Choroid plexus epithelial cell (primary cell): ENCODE data around the gene SOCS4.
A peak's percentile ranks its signal among the peaks of the same experiment; 100 is the strongest.
"Not testable (repeated sequence)": the region's sequence is repeated elsewhere in the genome, so short reads cannot be mapped to it uniquely, and the experiment has no call there.

Source experiments
- DNase-seq: peaks from one replicate; pipeline ENCODE4 v3.0.0-alpha.2; 2010; ENCODE audit warnings: low read depth
- H3K4me3 ChIP-seq: 2 replicates; pipeline ENCODE4 v1.5.1; 2011; ENCODE audit warnings: low read depth, mild to moderate bottlenecking, control low read depth, low read length, moderate library complexity
- TF ChIP-seq, protein P1 (sequence below): conservative IDR thresholded peaks from 2 replicates; pipeline ENCODE4 v1.5.1; 2011; ENCODE audit warnings: low read depth, mild to moderate bottlenecking, control low read depth, inconsistent platforms, low read length, moderate library complexity

SOCS4 gene

DNA sequence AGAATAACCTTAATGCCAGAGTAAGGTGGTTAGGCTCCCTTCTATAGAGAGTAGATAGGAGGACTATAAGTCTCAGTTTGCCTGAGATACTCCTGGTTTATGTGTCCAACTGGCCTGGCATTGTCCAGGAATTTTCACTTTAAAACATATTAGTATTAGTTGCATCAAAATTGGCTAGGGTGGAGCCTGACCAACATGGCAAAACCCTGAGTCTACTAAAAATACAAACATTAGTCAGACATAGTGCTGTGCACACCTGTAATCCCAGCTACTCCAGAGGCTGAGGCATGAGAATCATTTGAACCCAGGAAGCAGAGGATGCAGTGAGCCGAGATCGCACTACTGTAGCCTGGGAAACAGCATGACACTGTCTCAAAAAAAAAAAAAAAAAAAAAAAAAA, 12.0 kb upstream of the SOCS4 start:
- no peak overlapping the region for H3K4me3 ChIP-seq
- DNase-seq, result no peak
- TF ChIP-seq, protein P1, sequence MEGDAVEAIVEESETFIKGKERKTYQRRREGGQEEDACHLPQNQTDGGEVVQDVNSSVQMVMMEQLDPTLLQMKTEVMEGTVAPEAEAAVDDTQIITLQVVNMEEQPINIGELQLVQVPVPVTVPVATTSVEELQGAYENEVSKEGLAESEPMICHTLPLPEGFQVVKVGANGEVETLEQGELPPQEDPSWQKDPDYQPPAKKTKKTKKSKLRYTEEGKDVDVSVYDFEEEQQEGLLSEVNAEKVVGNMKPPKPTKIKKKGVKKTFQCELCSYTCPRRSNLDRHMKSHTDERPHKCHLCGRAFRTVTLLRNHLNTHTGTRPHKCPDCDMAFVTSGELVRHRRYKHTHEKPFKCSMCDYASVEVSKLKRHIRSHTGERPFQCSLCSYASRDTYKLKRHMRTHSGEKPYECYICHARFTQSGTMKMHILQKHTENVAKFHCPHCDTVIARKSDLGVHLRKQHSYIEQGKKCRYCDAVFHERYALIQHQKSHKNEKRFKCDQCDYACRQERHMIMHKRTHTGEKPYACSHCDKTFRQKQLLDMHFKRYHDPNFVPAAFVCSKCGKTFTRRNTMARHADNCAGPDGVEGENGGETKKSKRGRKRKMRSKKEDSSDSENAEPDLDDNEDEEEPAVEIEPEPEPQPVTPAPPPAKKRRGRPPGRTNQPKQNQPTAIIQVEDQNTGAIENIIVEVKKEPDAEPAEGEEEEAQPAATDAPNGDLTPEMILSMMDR, result no peak

DNA sequence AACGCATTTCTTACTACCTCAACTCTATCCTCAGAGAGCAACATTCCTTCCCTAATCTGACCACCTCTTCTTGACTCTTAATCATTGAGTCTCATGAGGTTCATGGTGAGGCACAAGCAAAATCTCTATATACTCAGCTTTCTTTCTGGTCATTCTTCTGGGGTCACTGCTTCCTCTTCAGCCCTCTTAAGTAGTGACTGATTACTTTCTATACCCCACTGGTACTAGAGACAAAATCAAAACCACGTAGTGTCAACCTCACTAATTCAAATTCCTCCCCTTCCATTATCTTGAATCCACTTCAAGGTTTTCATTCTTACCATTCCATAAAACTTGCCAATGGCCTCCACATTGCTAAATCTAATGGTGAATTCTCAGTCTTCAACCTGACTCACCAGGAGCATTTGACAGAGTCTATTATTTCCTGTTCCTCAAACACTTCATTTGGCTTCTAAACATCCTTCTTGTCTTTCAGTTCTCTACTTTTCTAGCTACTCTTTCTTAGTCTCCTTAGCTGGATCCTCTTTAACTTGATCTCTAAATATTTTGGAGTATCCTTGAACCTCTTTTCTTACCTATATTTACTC, 7.0 kb upstream of the SOCS4 start:
- peak; percentile 28 for DNase-seq
- TF ChIP-seq, protein P1, result no peak

DNA sequence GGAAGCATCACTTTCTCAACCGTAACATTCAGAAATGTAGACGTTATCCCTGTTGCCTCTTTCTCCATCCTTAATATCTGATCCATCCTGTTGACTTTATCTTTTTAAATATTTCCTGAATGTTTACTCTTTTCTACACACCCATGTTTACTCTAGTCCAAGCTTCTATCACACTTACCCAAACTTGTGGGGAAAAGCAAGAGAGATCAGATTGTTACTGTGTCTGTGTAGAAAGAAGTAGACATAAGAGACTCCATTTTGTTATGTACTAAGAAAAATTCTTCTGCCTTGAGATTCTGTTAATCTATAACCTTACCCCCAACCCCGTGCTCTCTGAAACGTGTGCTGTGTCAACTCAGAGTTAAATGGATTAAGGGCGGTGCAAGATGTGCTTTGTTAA, 2.7 kb upstream of the SOCS4 start:
- DNase-seq, H3K4me3 ChIP-seq: not testable (repeated sequence)

More for the DNA sequence above, 7.0 kb upstream of the SOCS4 start:
- no peak overlapping the region for H3K4me3 ChIP-seq

DNA sequence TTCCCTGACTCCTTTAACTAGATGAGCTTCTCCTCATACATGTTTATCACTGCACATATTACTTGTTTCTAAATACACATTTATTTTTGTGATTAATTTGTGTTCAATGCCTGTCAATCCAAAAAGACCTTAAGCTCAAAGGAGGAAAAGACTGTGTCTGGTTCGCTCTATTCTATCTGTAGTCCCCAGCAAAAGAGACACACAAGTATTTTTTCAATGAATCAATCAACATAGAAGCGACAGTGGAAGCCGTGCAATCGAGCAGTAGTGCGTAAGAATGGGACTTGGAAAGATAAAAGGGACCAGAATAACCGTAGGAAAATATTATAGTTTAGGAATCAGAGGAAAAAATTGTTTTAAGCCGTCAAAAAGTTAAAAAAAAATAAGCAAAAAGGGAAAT, 1.1 kb upstream of the SOCS4 start:
- peak overlapping the region; percentile 86 for H3K4me3 ChIP-seq
- DNase-seq, result no peak

GRCh38 chr14:55026441-55026792, 619 bp upstream of the SOCS4 start:
- peak overlapping the region; percentile 86 for H3K4me3 ChIP-seq
- TF ChIP-seq, protein P1, result no peak
- no peak for DNase-seq

More for the DNA sequence above, 1.1 kb upstream of the SOCS4 start:
- TF ChIP-seq, protein P1, result no peak

GRCh38 chr14:55028066-55028465, 1.0 kb downstream of the SOCS4 start:
- H3K4me3 ChIP-seq, result peak overlapping the region; percentile 86
- no peak for DNase-seq
- TF ChIP-seq, protein P1, result no peak

GRCh38 chr14:55028476-55028875, 1.4 kb downstream of the SOCS4 start:
- TF ChIP-seq, protein P1, result no peak
- H3K4me3 ChIP-seq, result peak overlapping the region; percentile 86
- DNase-seq, result no peak
